ENCODE results near the gene GRM2. TPM values are rescaled to one million over a fixed set of nuclear protein-coding genes. Genes with fewer than 3 reads are reported as not detected.

The GRM2 gene
- total and polyA plus RNA-seq, 10 of the 15 experiments (the other 5 are each of a cell fraction or from before 2014, with no cell fraction given) = 0.01 to 0.14 (median 0.06) TPM; not detected in 5

DNA sequence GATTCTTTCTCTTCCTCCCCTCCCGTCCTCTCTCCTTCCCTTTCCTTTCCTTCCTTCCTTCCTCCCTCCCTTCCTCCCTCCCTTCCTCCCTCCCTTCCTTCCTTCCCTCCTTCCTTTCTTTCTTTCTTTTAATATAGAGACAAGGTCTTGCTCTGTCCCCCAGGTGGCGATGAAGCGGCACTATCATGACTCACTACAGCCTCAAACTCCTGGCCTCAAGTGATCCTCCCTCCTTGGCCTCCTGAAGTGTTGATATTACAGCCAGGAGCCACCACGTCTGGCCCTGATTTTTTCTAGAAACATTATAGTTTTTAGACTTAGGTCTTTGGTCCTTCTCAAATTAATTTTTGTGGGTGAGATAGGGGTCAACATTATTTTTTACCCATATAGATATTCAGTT, 15.5 kb downstream of the GRM2 start:
- no peaks in the 10 kb centered on the region for H3K9me3 ChIP-seq (replicated peaks; ENCODE audit: control insufficient read depth, insufficient read depth, low read length)
- ATAC-seq = no peak
- no peak overlapping the region for H3K27ac ChIP-seq (ENCODE audit: control insufficient read depth, insufficient read depth)
- no peaks in the 10 kb centered on the region for H3K27me3 ChIP-seq (replicated peaks in 1 of 2; ENCODE audit: control insufficient read depth in 2 of 2, insufficient read depth in 2 of 2, low read length in 1 of 2)
- ChIA-PET POLR2A (no interaction called here), CTCF (interaction anchor here (0.6 kb wide), 1 partner anchor 662 kb away, joined by 3 read pairs; no protein-coding TSS in a partner anchor), SMC1A (ENCODE audit: uncharacterized antibody, unreplicated experiment) (no interaction called here), RAD21 (ENCODE audit: unreplicated experiment) (no interaction called here)
- in situ Hi-C loops (cut with MboI) (no loop called here), intact Hi-C loops (cut with micrococcal nuclease; ENCODE audit: unreplicated experiment) (no loop called here)
- WGBS (ENCODE audit: insufficient coverage, insufficient replicate concordance, low lambda C conversion rate, missing lambda C conversion rate) = 51% methylated on average over 4 of the region's 4 CpGs
- no peaks in the 10 kb centered on the region for H3K36me3 ChIP-seq (ENCODE audit: control insufficient read depth in 2 of 2, insufficient read depth in 2 of 2, low read length in 1 of 2)
- H3K4me3 ChIP-seq = no peak overlapping the region
- no peak overlapping the region for H3K9ac ChIP-seq (ENCODE audit: control insufficient read depth, insufficient read depth, low read length)
- no peak for FAIRE-seq
- DNase-seq (ENCODE audit: low read depth, low spot score) = no peak
- no TSS peak for BruUV-seq (replicated peaks)
- no peaks in the 10 kb centered on the region for H3K4me1 ChIP-seq (ENCODE audit: control insufficient read depth, insufficient read depth, low read length)
- H3K4me2 ChIP-seq (ENCODE audit: control insufficient read depth, insufficient read depth) = no peak overlapping the region
- TF ChIP-seq BRCA1 (IDR thresholded peaks at IDR 0.05; ENCODE audit: low read depth, low read length) = no peak
- TF ChIP-seq, protein P1, sequence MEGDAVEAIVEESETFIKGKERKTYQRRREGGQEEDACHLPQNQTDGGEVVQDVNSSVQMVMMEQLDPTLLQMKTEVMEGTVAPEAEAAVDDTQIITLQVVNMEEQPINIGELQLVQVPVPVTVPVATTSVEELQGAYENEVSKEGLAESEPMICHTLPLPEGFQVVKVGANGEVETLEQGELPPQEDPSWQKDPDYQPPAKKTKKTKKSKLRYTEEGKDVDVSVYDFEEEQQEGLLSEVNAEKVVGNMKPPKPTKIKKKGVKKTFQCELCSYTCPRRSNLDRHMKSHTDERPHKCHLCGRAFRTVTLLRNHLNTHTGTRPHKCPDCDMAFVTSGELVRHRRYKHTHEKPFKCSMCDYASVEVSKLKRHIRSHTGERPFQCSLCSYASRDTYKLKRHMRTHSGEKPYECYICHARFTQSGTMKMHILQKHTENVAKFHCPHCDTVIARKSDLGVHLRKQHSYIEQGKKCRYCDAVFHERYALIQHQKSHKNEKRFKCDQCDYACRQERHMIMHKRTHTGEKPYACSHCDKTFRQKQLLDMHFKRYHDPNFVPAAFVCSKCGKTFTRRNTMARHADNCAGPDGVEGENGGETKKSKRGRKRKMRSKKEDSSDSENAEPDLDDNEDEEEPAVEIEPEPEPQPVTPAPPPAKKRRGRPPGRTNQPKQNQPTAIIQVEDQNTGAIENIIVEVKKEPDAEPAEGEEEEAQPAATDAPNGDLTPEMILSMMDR (IDR thresholded peaks at IDR 0.05 in 2 of 3, conservative IDR thresholded peaks at IDR 0.05 in 1 of 3; ENCODE audit: control insufficient read depth in 2 of 3, extremely low read depth in 1 of 3, insufficient read depth in 1 of 3, low read depth in 3 of 3, low read length in 3 of 3) = 0 out of 6 replicates have a peak, but pooled peaks of 1 of the 3 experiments have one; percentile 5
- no peaks in the 10 kb centered on the region for H3K79me2 ChIP-seq (ENCODE audit: control insufficient read depth, insufficient read depth, low read length)
- H2AFZ ChIP-seq (ENCODE audit: control insufficient read depth, low read depth, low read length) = no peak overlapping the region
- no peaks in the 10 kb centered on the region for H4K20me1 ChIP-seq (ENCODE audit: control insufficient read depth, insufficient read depth)

GRCh38 chr3:51727500-51727899, 20.6 kb downstream of the GRM2 start:
- no peak overlapping the region for H3K4me3 ChIP-seq
- no peaks in the 10 kb centered on the region for H3K9me3 ChIP-seq (replicated peaks; ENCODE audit: control insufficient read depth, insufficient read depth, low read length)
- H2AFZ ChIP-seq (ENCODE audit: control insufficient read depth, low read depth, low read length) = no peak overlapping the region
- H4K20me1 ChIP-seq (ENCODE audit: control insufficient read depth, insufficient read depth) = no peaks in the 10 kb centered on the region
- in situ Hi-C loops (cut with MboI) (no loop called here), intact Hi-C loops (cut with micrococcal nuclease; ENCODE audit: unreplicated experiment) (no loop called here)
- no peaks in the 10 kb centered on the region for H3K4me1 ChIP-seq (ENCODE audit: control insufficient read depth, insufficient read depth, low read length)
- TF ChIP-seq IRF4 (IDR thresholded peaks at IDR 0.05; ENCODE audit: low read depth, low read length) (no peak), MXI1 (IDR thresholded peaks at IDR 0.05; ENCODE audit: low read depth, low read length) (no peak), TARDBP (IDR thresholded peaks at IDR 0.05; ENCODE audit: borderline replicate concordance) (no peak), FOXM1 (IDR thresholded peaks at IDR 0.05; ENCODE audit: low read depth, low read length) (no peak), ZNF687 (IDR thresholded peaks at IDR 0.05) (no peak), IRF5 (IDR thresholded peaks at IDR 0.05; ENCODE audit: borderline replicate concordance) (no peak), MTA3 (IDR thresholded peaks at IDR 0.05; ENCODE audit: borderline replicate concordance, low read length) (no peak), NBN (IDR thresholded peaks at IDR 0.05) (no peak), SIN3A (IDR thresholded peaks at IDR 0.05; ENCODE audit: low read depth, low read length) (no peak), RFX5 (IDR thresholded peaks at IDR 0.05; ENCODE audit: low read depth, low read length) (no peak)
- BruUV-seq (replicated peaks) = no TSS peak
- SMC1A ChIA-PET (ENCODE audit: uncharacterized antibody, unreplicated experiment) = no interaction called here
- no peaks in the 10 kb centered on the region for H3K27me3 ChIP-seq (replicated peaks in 1 of 2; ENCODE audit: control insufficient read depth in 2 of 2, insufficient read depth in 2 of 2, low read length in 1 of 2)
- no peaks in the 10 kb centered on the region for H3K79me2 ChIP-seq (ENCODE audit: control insufficient read depth, insufficient read depth, low read length)
- POLR2A ChIA-PET = no interaction called here
- no peak overlapping the region for H3K4me2 ChIP-seq (ENCODE audit: control insufficient read depth, insufficient read depth)
- ATAC-seq = no peak
- no peak overlapping the region for H3K9ac ChIP-seq (ENCODE audit: control insufficient read depth, insufficient read depth, low read length)
- CTCF ChIA-PET = interaction anchor here (1.2 to 2.0 kb wide), 2 partner anchors 71 to 72 kb away, joined by 3 to 5 read pairs; no protein-coding TSS in a partner anchor
- RAD21 ChIA-PET (ENCODE audit: unreplicated experiment) = no interaction called here
- DNase-seq (ENCODE audit: low read depth, low spot score) = no peak
- no peaks in the 10 kb centered on the region for H3K36me3 ChIP-seq (ENCODE audit: control insufficient read depth in 2 of 2, insufficient read depth in 2 of 2, low read length in 1 of 2)
- H3K27ac ChIP-seq (ENCODE audit: control insufficient read depth, insufficient read depth) = no peak overlapping the region
- no peak for FAIRE-seq
